Measurements from ENCODE around the gene FHIP1A.

FHIP1A gene

DNA sequence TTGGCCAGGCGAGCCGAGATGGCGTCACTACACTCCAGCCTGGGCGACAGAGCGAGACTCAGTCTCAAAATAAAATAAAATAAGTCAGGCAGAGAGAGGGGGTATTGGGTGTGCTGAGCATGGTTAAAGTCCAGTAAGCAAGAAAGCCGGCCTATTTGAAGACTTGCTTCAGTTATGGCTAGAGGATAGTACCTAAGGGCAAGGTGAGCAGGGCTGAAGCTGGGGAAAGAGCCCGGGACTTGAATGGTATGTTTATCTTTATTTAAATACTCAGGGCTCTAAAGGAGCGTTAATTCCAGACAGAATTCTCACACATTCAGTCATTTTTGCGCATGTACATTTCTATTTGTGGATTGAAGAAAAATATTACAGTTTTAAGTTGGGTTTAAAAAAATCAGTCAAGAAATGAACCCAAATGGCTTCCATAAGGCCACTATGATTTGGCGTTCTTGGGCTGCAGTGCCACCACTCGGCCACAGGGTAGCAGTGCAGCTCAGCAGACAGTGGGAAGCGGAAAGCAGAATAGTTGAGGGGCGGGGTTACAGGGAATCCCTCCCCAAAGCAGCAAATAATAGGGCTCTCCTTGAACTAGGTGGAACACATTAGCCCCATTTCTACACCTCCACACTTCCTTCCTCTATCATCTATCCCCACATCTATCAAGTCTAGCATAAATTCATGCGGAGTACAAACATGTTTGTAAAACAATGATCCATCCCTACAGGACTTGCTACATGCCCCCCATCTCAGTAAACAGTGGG is 46.4 kb upstream of the FHIP1A start:
- TF ChIP-seq FOXP2 (optimal IDR thresholded peaks at IDR 0.05; ENCODE audit: borderline replicate concordance, extremely low read depth, extremely low read length, insufficient read depth) (no peak), SIN3A (IDR thresholded peaks at IDR 0.05; ENCODE audit: borderline replicate concordance, insufficient read depth, low read length) (no peak), POLR2AphosphoS5 (IDR thresholded peaks at IDR 0.05; ENCODE audit: low read depth, low read length) (no peak), TAF1 (IDR thresholded peaks at IDR 0.05; ENCODE audit: borderline replicate concordance, insufficient read depth, low read length) (no peak)
- TF ChIP-seq, protein P1, sequence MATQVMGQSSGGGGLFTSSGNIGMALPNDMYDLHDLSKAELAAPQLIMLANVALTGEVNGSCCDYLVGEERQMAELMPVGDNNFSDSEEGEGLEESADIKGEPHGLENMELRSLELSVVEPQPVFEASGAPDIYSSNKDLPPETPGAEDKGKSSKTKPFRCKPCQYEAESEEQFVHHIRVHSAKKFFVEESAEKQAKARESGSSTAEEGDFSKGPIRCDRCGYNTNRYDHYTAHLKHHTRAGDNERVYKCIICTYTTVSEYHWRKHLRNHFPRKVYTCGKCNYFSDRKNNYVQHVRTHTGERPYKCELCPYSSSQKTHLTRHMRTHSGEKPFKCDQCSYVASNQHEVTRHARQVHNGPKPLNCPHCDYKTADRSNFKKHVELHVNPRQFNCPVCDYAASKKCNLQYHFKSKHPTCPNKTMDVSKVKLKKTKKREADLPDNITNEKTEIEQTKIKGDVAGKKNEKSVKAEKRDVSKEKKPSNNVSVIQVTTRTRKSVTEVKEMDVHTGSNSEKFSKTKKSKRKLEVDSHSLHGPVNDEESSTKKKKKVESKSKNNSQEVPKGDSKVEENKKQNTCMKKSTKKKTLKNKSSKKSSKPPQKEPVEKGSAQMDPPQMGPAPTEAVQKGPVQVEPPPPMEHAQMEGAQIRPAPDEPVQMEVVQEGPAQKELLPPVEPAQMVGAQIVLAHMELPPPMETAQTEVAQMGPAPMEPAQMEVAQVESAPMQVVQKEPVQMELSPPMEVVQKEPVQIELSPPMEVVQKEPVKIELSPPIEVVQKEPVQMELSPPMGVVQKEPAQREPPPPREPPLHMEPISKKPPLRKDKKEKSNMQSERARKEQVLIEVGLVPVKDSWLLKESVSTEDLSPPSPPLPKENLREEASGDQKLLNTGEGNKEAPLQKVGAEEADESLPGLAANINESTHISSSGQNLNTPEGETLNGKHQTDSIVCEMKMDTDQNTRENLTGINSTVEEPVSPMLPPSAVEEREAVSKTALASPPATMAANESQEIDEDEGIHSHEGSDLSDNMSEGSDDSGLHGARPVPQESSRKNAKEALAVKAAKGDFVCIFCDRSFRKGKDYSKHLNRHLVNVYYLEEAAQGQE (IDR thresholded peaks at IDR 0.05; ENCODE audit: insufficient read depth in 1 of 2, low read depth in 2 of 2, low read length in 2 of 2): no peak

DNA sequence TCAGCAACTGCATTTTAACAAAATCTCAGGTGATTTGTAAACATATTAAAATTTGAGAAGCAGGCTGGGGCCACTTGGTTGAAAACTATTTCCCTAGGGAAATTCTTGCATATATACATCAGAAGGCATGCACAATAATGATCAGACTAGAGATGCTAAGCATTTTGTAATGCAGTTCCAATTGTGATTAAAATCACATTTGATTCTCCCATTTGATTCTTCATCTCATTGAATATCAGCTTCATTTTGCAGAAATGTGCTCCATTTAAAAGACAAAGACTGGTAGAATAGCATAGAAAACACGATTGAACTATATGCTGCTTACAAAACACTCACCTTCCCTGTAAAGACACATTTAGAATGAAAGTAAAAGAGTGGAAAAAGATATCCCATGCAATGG is 32.4 kb upstream of the FHIP1A start:
- no peak for TF ChIP-seq TAF1 (IDR thresholded peaks at IDR 0.05; ENCODE audit: borderline replicate concordance, insufficient read depth, low read length)
- TF ChIP-seq SIN3A (IDR thresholded peaks at IDR 0.05; ENCODE audit: borderline replicate concordance, insufficient read depth, low read length): no peak
- TF ChIP-seq POLR2AphosphoS5 (IDR thresholded peaks at IDR 0.05; ENCODE audit: low read depth, low read length): no peak
- TF ChIP-seq, protein P1 (IDR thresholded peaks at IDR 0.05; ENCODE audit: insufficient read depth in 1 of 2, low read depth in 2 of 2, low read length in 2 of 2): no peak
- no peak for TF ChIP-seq FOXP2 (optimal IDR thresholded peaks at IDR 0.05; ENCODE audit: borderline replicate concordance, extremely low read depth, extremely low read length, insufficient read depth)

DNA sequence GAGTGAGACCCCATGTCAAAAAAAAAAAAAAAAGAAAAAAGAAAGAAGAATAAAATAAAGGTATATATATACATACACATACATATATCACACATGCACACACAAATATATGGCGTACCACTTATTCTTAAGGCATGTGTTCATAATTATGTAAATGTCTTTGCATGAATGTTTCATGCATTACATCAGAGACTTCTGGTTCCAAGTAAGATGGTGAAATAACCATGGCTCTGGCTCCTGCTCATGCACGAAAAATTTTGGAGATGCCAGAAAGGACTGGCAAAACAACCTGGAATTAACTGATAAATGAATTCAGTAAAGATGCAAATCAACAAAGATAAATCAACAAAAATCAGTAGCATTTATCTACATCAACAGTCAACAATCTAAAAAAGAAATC is 19.7 kb upstream of the FHIP1A start:
- no peak for TF ChIP-seq TAF1 (IDR thresholded peaks at IDR 0.05; ENCODE audit: borderline replicate concordance, insufficient read depth, low read length)
- no peak for TF ChIP-seq POLR2AphosphoS5 (IDR thresholded peaks at IDR 0.05; ENCODE audit: low read depth, low read length)
- no peak for TF ChIP-seq FOXP2 (optimal IDR thresholded peaks at IDR 0.05; ENCODE audit: borderline replicate concordance, extremely low read depth, extremely low read length, insufficient read depth)
- no peak for TF ChIP-seq SIN3A (IDR thresholded peaks at IDR 0.05; ENCODE audit: borderline replicate concordance, insufficient read depth, low read length)
- TF ChIP-seq, protein P1 (IDR thresholded peaks at IDR 0.05; ENCODE audit: insufficient read depth in 1 of 2, low read depth in 2 of 2, low read length in 2 of 2): no peak

DNA sequence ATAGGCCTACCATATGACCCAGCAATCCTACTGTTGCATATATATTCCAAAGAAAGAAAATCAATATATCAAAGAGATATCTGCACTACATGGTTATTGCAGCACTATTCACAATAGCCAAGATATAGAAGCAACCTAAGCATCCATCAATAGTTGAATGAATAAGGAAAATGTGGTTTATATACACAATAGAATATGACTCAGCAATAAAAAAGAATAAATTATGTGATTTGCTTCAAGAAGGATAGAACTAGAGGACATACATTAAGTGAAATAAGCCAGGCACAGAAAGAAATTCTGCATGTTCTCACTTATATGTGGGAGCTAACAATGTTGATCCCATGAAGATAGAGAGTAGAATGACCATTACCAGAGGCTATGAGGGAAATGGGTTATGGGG is 13.1 kb upstream of the FHIP1A start:
- TF ChIP-seq TAF1 (IDR thresholded peaks at IDR 0.05; ENCODE audit: borderline replicate concordance, insufficient read depth, low read length): no peak
- no peak for TF ChIP-seq SIN3A (IDR thresholded peaks at IDR 0.05; ENCODE audit: borderline replicate concordance, insufficient read depth, low read length)
- TF ChIP-seq FOXP2 (optimal IDR thresholded peaks at IDR 0.05; ENCODE audit: borderline replicate concordance, extremely low read depth, extremely low read length, insufficient read depth): no peak
- TF ChIP-seq, protein P1 (IDR thresholded peaks at IDR 0.05; ENCODE audit: insufficient read depth in 1 of 2, low read depth in 2 of 2, low read length in 2 of 2): no peak
- TF ChIP-seq POLR2AphosphoS5 (IDR thresholded peaks at IDR 0.05; ENCODE audit: low read depth, low read length): no peak
